CD4-positive, alpha-beta T cell treated with Interleukin-2 at 100 ng/mL for 4 hours (primary cell): ENCODE results near the gene PLXNA2.

Source experiments
- DNase-seq: peaks from one replicate; pipeline ENCODE4 v3.0.0-alpha.2; 2020; ENCODE audit warnings: low spot score

PLXNA2 gene

GRCh38 chr1:208042868-208043267 lies 201.3 kb downstream of the PLXNA2 start:
- no peak for DNase-seq

DNA sequence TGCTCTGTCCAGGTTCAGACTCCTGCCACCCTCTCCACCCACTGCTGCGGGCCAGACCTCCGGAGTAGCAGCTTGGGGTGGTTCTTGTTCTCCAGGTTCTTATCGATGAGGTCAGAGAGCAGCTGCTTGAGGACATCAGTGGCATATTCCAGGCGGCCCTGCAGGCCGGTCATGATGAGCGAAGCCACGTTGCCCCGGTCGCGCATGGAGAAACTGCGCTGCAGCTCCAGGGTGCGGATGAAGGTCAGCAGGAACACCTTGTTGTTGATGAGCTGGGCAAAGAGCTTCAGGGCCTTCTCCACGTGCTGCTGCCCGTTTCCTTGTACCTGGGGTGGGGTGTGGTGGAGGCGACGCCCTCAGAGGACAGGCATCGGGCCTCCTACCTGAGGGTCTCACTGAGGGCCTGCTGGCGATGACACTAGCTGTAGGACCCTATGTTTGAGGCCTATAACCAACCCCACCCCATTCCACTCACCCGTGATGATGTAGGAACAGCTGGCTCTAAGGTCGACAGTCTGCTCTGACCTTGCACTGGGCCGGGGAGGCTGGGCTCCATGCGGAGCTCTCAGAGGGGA lies 202.1 kb downstream of the PLXNA2 start:
- DNase-seq: no peak

DNA sequence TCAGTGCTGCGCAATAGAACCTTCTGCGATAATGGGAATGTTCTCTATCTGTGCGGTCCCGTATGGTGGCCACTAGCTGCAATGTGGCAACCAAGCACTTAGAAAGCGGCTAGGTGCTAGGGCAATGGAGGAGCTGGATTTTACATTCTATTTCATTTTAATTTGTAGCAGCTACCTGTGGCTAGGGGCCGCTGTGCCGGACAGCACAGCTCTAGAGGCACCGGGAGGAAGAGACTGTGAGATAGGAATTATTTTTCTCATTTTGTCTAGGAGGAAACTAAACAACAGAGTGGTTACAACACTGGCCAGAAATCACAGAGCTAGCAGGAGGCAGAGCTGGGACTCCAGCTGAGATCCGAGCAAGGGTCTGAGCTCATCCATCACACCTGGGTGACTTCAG lies 202.7 kb downstream of the PLXNA2 start:
- DNase-seq: no peak

GRCh38 chr1:208040821-208041297 lies 203.3 kb downstream of the PLXNA2 start:
- DNase-seq: no peak

- DNase-seq: no peak
These were observed 204.4 kb downstream of the PLXNA2 start for GRCh38 chr1:208039536-208040332.

DNA sequence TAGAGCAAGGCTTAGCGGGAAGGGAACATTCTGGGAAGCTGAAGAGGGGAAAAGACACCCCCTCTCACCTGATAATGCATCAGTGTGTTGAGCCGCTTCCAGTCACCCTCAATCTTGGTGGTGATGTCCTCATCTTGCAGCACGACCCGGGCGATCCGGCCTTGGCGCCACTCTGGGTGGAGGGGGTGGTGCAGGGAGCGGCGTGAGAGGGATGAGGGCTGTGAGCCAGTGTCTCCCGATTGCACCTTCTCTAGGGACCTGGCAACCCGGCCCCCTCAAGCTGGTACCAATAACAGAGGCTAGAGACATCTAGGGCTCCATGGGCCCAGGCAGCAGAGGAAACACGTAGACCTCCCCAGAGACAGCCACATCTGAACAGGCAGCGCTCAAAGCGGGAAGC lies 205.9 kb downstream of the PLXNA2 start:
- DNase-seq: no peak

- no peak for DNase-seq
These were observed 207.0 kb downstream of the PLXNA2 start for GRCh38 chr1:208036918-208037766.

DNA sequence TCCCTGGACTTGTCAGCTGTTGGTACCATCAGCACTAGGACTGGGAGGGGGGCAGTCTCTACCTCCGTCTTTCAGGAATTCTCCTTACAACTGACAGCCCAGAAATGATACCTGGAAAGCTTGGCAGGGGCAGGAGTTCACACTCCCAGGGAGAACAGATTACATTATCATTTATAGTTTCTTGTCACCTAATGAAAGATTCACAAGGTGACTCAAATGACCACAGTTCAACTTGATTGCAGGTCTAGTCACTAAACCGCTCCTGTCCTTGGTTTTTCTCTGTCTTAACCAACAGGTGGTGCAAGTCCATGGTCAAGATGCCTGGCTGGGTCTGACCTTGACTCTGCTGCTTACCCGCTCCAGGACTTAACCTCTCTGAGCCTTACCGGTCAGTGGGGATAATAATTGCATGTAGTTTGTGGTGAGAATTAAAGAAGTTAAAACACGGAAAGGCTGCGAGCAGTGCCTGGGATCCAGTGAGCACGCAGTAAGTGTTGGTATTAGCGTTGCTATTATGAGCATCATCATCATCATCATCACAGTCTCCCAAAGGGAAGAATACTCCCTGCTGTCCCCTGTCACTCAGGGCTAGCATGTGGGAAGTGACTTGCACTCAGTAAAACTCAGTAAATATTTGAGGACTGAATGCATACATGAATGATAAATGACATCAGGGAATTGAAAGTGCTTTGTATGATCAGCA lies 207.9 kb downstream of the PLXNA2 start:
- DNase-seq: no peak

GRCh38 chr1:208034135-208034534 lies 210.0 kb downstream of the PLXNA2 start:
- no peak for DNase-seq

DNA sequence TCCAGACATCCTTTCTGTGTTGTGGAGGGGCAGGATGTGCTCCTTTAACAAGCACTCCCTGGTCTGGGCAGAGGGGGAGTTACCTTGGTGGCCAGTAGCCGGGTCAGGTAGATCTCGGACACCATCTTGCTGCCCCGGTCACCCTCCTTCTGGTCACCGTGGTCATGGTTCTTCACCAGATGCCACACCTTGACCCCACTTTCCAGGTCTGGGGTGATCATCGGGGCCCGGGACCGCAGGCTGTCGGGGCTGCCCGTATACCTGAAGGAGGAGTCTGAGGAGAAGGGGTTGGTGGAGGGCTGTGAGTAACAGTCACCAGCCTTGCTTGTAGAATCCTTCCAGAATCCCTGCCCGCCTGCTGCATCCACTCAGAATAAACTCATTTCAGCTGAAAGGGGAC lies 210.9 kb downstream of the PLXNA2 start:
- no peak for DNase-seq

DNA sequence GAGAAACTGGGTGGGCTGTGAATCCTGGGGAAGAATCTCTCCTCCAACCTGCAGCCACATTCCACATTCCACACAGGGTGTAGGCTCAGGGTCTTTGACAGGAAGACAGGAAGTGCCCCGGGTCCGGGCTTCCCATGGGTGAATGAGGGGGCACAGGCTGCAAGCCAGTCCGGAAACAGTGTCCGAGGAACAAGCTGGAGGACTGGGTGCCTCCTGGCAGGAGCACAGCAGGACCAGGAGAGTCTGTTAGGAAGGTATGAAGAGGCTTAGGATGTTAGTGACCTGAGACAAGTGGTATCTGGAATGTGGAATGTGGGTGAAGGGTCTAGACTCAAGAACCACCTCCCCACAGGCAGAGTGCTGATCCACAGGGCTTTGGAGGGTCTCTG lies 212.3 kb downstream of the PLXNA2 start:
- no peak for DNase-seq

- no peak for DNase-seq
These were observed 212.8 kb downstream of the PLXNA2 start for GRCh38 chr1:208031316-208031931.

GRCh38 chr1:208030288-208031091 lies 213.7 kb downstream of the PLXNA2 start:
- DNase-seq: no peak

DNA sequence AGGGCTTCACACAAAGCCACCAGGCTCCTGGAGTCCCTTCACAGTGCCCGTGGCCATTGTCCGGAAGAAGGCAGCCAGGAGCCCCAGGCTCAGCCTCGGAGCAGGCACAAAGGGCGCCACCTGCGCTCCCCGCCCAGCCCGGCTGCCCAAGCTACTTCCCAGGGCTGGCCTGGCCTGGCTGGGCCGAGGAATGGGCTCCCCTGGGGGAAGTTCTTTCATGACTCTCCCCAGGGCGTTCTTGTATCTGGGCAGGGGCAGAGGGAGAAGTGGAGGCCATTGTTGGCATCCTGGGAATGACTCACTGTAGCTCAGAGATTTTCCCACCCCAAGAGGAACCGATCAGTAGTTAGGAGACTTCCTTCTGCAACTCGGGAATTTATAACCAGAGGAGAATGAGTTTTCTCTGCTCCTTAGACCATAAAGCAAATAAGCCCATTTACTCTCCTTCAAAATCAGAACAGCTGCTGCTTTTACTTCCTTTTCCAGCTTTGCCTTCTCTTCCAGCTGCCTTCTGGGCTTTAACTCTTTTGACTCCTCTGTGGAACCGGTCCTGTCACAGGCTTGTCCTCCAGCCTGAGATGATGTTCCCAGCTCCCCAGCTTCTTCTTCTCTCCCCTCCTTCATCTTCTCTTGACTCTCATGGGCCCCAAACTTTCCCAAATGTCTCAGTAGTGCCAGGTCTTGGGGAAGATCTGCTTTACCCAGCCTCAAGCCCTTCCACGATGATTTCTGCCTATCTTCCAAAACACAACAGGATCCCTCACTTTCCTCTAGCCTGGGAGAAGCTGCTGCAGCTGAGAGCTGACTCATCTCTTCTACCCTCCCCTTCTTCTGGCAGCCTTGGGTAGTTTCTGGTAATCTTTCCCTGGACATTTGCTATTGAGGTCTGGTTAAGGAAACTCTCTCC lies 214.6 kb downstream of the PLXNA2 start:
- DNase-seq: no peak

DNA sequence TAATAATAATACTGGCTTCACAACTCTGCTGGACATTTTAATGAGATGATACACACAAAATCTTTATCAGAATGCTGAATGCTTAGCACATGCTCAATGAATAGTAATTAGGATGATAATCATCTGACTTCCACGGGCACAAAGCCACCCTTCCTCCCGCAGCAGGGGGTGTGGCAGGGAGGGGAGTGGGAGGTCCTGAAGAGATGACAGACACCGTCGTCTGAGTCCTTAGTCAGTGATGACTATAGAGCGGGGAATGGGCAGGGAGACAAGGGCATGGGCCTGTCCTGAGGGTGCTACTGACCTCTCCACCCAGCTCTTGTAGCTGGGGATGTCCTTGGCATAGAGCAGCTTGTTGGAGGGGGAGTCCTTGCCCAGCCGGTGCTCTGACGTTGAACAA lies 215.7 kb downstream of the PLXNA2 start:
- no peak for DNase-seq

- DNase-seq: no peak
These were observed 216.3 kb downstream of the PLXNA2 start for GRCh38 chr1:208027861-208028260.

GRCh38 chr1:208026880-208027438 lies 217.2 kb downstream of the PLXNA2 start:
- no peak for DNase-seq

GRCh38 chr1:208025031-208025430 lies 219.2 kb downstream of the PLXNA2 start:
- DNase-seq: no peak

DNA sequence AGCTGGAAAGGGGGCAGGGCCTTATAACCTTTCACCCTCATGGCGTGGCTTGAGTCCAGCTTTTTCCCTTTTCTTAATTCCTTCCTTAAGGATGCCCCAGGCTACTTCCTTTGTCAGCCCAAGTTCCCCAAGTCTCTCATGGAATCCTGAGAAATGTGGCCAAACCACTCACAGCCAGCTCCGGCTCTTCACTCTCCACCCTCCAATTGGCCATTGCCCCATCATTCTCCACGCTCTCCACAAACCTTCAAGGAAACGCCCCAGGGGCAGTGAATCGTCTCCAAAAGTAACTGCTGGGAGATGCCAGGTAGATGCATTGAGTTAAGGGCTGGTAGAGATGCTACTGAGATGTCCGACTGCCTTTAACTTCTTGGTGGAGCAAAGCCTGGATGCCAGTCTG lies 219.8 kb downstream of the PLXNA2 start:
- no peak for DNase-seq

GRCh38 chr1:208019257-208019656 lies 224.9 kb downstream of the PLXNA2 start:
- DNase-seq: no peak
